ENCODE data around the gene LTB4R2.
"Not testable (repeated sequence)": the region's sequence is repeated elsewhere in the genome, so short reads cannot be mapped to it uniquely, and the experiment has no call there.

GRCh38 chr14:24354482-24354825, 44.5 kb downstream of the LTB4R2 start:
- TF ChIP-seq POLR2A, CTCF (IDR thresholded peaks at IDR 0.05): not testable (repeated sequence)

Data from prostate gland (tissue), 2 donors.